ENCODE results near the gene ZNF317.

DNA sequence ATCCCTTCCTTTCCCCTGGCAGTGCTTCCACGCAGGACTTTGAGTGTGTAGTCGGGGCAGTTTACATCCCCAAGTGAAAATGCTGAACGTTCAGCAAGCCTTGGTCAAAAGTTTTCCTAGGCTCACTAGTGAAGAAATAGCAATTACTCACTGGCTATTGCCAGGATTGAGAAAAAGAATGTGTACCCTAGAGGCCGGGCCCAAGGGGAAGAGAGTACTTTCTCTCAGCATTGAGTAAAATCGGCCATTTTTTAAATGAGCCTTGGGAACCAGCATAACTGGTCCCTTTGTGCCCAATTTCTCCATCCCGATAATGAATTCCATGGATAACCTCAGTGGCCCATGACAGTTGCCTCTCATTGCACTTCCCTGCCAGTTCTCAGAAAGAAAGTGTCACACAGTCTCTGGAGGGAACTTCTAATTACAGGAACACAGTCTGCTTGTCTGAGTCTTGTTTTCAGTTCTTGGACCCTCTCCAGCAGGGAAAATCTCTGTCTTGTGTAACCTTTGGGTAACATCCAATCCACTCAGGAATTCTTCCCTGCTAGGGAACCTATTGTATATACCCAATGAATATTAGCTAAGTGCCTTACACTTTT is 31.3 kb downstream of the ZNF317 start:
- no peak for TF ChIP-seq CTCF (IDR thresholded peaks at IDR 0.05; ENCODE audit: borderline replicate concordance, extremely low read depth, low read length, poor library complexity, severe bottlenecking)
- no peak for TF ChIP-seq EZH2 (IDR thresholded peaks at IDR 0.05; ENCODE audit: borderline replicate concordance, low read depth, low read length, severe bottlenecking)

All from DND-41 (cell line).